ENCODE measurements around the gene WDR77.

- TF ChIP-seq EZH2 (IDR thresholded peaks at IDR 0.05; ENCODE audit: borderline replicate concordance) = no peak
- TF ChIP-seq, protein P1, sequence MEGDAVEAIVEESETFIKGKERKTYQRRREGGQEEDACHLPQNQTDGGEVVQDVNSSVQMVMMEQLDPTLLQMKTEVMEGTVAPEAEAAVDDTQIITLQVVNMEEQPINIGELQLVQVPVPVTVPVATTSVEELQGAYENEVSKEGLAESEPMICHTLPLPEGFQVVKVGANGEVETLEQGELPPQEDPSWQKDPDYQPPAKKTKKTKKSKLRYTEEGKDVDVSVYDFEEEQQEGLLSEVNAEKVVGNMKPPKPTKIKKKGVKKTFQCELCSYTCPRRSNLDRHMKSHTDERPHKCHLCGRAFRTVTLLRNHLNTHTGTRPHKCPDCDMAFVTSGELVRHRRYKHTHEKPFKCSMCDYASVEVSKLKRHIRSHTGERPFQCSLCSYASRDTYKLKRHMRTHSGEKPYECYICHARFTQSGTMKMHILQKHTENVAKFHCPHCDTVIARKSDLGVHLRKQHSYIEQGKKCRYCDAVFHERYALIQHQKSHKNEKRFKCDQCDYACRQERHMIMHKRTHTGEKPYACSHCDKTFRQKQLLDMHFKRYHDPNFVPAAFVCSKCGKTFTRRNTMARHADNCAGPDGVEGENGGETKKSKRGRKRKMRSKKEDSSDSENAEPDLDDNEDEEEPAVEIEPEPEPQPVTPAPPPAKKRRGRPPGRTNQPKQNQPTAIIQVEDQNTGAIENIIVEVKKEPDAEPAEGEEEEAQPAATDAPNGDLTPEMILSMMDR (IDR thresholded peaks at IDR 0.05; ENCODE audit: poor library complexity) = no peak
Measured at GRCh38 chr1:111475701-111476100, 26.6 kb upstream of the WDR77 start.
